HG03521 (cell line): ENCODE results near the gene MTF2.

Source experiments
- ATAC-seq: cut with Tn5 transposase; IDR thresholded peaks from one replicate; pipeline ENCODE4 v1.9.1; 2021; ENCODE audit warnings: mild to moderate bottlenecking, moderate library complexity; ENCODE audit not compliant: unreplicated experiment

MTF2 gene

DNA sequence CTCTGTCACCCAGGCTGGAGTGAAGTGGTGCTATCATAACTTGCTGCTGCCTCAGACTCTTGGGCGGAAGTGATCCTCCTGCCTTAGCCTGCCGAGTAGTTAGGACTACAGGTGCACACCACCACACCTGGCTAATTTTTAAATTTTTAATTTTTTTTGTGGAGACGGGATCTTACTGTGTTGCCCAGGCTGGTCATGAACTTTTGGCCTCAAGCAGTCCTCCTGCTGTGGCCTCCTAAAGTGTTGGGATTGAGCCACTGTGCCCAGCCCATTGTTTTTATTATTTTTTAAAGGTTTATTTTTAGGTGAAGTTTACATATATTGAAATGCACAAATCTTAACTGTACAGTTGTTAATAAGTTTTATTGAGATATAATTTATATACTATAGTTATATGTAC lies 3.2 kb downstream of the MTF2 start:
- no peak for ATAC-seq

DNA sequence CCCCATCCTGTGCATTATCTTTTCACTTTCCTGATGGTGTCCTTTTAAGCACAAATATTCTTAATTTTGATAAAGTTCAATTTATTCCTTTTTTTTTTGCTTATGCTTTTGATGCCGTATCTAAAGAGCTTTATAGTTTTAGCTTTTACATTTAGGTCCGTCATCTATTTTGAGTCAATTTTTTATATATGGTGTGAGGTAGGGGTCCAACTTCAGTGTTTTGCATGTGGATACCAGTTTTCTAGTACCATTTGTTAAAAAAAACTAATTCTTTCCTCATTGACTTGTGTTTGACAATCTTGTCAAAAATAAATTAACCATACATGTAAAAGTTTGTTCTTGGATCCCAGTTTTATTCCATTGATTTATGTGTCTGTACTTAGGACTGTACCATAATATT lies 4.9 kb downstream of the MTF2 start:
- no peak for ATAC-seq

DNA sequence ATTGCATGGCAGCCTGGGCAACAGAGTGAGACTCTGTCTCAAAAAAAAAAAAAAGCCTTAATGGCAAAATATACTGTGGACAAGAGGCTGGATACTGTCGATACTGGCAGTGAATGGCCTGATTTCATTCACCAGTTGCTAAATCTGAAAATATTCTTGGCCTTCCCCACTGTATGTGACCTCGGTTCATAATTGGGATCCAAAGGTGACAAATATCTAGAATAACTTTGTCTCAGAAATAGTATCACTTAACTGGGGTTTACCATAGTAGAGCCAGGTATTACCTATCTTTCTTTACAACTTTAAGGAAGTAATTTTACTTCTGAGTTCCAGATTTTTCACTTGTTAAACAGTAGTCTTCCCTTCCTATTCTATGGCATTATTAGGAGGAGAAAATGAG lies 8.4 kb downstream of the MTF2 start:
- no peak for ATAC-seq

DNA sequence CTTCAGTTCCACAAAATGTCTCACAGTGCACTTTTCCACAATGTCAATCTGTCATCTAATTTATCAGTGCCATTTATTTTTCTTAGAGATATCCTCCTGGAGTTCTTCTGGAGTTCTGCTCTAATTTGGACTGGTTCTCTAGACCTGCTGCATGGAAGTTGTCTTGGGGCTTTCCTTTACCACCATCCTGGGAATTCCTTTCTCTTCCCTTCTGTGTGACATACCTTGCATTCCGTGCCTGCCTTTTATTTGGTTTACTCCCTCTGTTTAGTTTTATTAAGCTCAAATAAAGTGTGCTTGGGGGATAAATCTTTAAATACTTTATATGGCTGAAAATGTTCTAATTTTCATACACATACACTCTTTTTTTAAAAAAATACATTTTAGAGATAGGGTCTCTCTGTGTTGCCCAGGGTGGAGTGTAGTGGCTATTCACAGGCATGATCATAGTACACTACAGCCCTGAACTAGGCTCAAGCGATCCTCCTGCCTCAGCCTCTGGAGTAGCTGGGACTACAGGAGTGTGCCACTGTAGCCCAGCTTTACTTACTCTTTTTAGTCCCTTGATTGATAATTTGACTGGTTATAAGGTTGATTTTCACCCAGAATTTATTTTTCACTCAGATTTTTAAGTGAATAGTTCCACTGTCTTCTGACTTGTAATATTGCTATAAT lies 14.4 kb downstream of the MTF2 start:
- no peak for ATAC-seq

DNA sequence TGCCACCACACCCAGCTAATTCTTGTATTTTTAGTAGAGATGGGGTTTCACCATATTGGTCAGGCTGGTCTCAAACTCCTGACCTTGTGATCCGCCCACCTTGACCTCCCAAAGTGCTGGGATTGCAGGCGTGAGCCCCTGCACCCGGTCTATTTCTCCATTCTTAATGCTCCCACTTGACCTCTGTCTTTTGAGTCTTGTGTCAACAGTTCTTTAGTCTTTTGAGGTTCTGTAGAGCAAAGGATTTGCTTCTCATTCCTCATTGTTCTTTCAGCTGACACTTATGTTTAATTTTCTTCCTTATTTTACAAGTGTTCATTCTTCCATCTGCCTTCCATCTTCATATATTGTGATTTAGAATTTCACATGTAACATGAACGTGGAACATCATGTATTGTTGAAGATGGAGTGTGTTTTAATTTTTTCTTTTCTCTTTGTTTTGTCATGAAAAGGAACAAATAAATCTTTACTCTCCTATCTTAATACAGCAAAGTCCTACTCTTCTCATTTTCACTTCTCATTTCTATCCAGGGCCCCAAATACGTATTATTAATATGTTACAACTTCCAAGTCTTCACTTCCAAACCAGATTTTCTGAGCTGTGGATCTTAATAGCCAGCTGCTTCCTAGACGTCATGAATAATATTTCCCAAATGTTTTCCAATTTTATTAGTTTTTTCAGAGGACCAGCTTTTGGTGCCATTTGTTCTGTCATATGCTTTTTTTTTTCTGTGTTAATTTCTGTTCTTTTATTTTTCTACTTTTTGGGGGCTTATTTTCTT lies 16.9 kb downstream of the MTF2 start:
- ATAC-seq = no peak

DNA sequence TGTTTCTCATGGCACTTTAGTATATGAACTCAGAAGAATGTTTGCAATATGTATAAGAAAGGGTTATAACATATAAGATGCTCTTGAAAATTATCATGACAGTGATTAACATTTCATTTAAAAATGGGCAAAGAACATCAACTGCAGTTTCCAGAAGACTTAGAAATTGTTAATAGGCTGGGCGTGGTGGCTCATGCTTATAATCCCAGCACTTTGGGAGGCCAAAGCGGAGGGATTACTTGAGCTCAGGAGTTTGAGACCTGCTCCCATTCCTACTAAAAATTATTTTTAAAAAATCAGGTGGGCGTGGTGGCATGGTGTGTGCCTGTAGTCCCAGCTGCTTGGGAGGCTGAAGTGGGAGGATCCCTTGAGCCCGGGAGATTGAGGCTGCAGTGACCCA lies 23.1 kb downstream of the MTF2 start:
- ATAC-seq = no peak

DNA sequence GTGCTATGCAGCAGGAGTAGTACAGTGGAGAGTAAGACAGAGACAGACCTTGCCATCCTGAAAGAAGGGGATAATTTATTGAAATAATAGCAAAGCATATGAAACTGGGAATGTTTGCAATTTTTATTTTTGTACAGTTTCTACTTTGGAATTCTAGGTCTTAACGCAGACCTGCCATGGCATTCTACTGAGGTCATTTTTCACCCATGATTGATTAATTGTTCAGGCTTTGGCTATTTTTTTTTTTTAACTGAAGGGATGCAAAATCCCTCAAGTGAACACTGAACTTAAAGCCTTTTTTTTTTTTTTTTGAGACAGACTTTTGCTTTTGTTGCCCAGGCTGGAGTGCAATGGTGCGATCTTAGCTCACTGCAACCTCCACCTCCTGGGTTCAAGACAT lies 27.1 kb downstream of the MTF2 start:
- ATAC-seq = no peak

DNA sequence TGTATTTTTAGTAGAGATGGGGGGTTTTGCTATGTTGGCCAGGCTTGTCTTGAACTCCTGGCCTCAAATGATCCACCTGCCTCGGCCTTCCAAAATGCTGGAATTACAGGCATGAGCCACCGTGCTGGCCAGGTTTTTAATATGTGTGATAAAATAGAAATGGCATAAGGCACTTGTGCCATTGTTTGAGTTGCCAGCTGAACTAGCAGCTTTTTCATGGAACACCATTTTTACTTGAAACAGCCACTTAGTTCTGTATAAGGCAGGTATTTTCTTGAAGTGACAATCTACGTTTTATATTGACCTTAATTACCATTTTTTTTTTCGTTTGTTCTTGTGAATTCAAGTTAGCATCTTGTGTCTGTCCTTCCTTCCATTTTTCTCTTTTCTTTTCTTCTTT lies 28.3 kb downstream of the MTF2 start:
- no peak for ATAC-seq

DNA sequence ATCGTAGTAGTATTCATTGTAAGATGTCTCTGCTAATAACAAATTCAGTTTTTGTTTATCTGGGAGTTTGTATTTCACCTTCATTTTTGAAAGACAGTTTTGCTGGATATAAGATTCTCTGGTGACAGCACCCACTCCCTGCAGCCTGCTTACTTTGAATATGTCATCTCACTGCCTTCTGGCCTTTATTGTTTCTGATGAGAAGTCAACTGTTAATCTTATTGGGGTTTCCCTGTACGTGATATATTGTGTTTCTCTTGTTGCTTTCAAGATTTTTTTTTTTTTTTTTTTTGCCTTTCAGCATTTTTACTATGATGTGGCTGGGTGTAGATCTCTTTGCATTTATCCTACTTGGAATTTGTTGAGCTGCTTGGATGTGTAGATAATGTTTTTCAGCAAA lies 29.3 kb downstream of the MTF2 start:
- no peak for ATAC-seq

DNA sequence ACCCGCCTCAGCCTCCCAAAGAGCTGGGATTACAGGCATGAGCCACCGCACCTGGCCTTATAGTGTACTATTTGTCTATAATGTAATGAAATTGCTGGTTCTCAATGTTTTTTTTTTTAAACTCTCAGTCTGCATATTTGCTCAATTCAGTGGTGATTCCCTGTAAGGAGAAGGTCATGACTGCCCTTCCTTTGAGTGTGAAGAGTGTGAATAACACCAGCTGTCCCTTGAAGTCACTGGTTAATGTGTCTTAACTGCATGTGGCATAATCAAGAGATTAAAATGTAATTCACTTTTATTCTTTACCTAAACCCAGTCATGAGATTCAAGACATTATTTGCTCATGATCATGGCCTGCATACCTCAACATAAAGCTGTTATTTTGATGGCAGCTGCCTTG lies 30.5 kb downstream of the MTF2 start:
- ATAC-seq = no peak

DNA sequence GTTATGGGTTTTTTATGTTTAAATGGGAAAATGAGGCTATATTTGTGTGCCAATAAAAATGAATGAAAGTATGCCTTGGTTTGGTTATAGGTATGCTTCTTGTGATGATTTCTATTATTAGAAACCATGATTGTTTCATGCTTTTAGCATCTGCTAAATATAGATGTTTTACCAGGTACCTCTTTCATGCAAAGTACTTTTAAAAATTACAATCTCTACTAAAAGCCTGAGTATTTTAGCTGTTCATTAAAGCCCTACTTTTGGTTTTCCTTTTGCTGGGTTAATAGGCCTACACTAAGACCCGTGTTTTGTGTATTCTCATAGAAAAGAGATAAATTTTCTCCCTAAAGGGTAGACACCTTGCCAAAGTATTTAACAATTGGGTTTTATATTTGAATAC lies 32.0 kb downstream of the MTF2 start:
- no peak for ATAC-seq

DNA sequence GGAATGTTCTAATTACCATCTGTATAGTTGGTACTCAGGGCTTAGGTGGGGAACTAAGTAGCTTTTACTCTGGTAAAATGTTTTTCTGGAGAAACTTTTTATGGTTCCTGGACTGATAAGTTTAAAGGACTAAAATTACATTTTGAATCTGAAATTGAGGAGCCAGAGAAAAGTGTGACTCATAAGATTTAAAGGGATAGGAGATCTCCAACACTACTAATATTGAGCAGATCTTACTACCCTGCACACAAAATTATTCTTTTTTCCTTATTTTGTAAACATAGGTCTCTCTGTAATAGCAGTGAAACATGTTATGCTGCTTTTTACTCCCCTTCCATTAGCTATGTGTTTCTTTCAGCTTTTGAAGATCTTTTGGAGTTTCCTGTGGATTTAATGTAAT lies 32.5 kb downstream of the MTF2 start:
- no peak for ATAC-seq

DNA sequence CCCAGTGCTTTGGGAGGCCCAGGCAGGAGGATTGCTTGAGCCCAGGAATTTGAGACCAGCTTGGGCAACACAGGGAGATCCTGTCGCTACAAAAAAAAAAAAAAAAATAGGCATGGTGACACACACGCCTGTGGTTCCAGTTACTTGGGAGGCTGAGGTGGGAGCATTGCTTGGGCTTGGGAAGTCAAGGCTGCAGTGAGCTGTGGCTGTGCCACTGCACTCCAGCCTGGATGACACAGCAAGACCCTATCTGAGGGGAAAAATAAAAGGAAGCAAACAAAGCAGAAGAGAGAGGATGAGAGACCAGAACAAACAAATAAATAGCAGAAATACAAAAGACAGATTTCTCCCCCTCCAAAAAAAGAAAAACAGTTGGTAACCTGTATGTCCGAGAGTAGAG lies 34.0 kb downstream of the MTF2 start:
- no peak for ATAC-seq

DNA sequence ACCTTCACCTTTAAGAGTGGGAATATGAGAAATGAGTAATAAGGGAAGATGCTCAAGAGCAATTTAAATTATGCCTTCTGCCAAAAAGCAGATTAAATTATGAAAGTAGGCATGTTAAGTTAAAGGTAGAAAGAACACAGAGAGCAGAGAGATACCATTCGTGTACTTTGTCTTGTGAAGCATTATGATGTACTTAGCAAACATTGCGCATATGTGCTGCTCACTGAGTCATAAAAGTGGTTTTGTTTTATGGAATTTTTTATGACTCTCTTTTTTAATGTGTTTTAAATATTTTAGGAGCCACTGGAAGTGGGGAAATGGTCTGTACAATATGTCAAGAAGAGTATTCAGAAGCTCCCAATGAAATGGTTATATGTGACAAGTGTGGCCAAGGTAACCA lies 35.3 kb downstream of the MTF2 start:
- no peak for ATAC-seq

DNA sequence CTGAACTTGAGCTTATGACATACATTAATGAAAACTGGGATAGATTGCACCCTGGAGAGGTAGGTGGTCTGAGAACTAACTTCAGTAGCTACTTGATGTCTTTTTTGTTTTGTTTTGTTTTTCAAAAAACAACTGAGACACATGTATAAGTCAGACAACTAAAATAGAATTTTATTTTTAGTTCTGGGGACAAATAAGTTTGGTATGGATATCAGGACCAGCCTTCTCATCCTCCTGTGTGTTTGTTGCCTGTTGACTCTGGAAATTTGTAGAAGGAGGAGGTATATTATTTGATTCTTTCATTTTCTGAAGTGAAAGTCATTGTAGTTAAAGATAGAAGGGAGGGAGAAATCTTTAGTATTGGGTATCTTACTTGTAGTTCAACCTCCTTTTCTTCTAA lies 41.5 kb downstream of the MTF2 start:
- no peak for ATAC-seq

DNA sequence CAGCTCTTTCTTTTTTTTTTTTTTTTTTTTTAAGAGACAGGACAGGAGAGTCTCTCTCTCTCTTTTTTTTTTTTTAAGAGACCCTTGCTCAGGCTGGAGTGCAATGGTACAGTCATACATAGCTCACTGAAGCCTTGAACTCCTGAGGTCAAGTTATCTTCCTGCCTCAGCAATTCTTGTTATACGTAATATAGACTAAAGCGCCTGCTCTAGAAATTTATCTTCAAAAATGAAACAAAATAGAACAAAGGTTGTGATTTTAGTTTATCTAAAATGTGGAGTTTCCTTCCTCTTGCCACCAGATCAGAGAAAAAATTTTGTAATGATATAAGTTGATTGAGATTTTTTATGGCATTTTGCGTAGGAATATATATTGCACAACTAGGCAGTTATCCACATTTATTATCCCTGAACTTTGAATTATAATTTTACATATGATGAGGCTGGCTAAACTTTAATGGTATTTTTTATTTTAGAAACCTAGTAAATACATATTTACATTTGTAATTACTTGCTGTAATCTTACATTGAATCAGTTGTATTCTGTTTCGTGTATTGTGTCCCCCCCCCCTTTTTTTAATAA lies 44.2 kb downstream of the MTF2 start:
- no peak for ATAC-seq

DNA sequence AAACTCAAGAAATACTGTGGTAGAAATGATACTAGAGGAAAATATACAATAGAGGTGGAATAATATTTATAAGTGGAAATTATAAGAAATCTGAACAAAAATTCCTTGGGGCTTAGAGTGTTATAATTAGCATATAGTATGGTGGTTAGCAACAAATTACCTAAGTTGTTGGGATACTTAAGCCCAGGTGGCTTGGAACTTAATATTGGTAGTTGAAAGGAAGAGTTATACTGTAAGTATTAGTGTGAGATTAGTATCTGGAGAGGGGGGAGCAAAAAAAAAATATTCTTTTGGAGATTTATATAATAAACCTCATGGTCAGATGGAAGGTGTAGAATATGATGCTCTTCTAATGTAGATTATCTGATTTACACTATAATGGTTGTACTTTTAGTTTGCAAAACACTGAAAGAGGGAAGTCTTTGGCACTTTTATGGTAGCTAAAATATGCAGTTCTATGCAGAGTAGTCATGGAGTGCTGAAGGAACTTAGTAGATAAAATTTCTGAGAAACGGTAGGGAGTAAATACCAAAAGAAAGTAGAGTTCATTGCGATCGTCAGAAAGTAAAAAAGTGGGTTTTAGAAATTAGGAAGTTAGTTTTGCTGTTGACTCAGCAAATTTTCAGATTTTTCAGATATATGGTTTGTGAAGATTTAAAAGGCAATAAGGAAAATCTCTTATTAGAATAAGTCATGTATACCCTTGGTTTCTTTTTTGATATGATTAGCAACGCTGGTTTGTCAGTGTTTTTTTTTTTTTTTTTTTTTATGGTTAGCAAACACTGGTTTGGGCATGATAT lies 45.7 kb downstream of the MTF2 start:
- no peak for ATAC-seq

DNA sequence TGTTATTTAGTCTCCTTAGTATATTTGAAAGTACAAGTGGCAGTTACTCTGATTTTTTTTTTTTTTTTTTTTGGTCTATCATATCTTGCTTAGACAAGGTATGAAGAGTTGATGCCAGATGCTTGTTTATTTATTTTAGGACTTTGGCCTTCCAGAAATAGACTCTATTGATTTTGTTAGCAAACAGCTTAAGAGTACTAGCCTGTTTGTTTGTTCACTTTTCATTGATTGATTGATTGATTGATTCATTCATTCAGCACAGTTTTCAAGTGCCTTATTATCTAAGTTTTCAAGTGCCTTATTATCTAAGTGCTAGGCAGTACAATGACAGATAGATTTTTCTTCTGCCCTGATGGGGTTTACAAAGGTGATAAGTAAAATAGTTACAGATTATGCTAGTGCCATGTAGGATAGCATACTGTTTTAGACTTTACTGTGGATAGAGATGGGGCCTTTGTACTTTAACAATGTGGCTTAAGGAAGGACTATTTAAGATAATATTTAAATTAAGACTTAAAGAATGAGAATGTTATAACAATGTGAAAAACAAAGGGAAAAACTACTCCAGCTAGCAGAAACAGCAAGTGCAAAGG lies 50.5 kb downstream of the MTF2 start:
- ATAC-seq = no peak

DNA sequence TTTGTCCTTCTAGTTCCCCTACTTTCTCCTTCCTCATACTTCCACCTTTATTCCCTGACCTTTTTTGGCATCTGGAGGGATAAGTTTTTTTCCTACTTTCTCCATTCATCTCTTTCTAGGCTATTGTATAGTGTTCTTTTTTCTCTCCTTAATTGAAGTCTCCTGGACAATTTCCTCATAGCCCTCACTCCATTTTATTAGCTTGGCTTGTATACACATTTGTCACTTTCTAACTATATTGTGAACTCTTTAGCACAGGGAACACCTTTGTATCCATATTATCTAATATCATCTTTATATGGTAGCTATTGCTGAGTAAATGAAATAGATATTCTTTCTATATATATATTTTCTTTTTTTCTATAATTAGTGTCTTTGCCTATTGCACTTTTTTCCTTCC lies 53.6 kb downstream of the MTF2 start:
- ATAC-seq = no peak

DNA sequence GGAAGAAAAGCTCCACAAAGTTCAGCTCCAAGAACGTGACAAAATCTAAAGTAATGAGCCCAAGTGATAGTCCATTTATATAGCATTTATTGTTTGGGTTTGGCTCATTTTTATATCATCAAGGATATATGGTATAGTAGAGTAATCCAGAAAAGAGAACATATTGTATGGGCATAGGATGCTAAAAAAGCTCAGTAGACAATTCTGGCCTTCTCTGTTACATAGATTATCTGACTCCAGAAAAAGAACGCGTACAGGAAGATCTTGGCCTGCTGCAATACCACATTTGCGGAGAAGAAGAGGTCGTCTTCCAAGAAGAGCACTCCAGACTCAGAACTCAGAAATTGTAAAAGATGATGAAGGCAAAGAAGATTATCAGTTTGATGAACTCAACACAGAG lies 57.4 kb downstream of the MTF2 start:
- no peak for ATAC-seq

DNA sequence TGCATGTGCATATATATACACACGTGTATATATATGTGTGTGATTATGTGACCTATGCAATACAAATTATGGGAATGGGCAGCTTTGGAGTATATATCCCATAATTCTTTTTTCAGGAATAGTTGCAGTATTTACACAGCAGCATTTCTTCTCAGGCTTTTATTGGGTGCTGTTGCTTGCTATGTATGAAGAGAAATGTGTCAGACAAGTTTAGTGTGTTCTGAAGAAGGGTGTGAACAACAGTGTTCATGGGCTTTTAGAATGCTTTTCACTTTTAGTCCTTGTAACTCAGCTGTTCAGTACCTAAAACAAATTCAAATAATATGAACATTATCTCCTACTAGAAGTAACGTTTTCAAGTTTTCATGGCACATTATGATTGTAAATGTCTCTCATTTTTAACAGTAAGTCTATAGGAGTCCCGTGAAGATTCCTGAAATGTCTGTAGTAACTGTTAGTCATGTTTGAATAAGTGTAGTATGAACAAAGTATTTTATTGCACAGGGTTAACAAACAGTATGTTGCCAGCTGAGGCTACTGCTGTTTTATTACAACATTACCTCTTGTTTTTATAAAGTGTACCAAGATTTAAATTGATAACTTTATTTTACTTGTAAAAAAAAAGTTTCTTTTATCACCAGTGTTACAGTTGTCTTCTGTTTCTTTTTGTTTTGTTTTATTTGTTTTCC lies 58.7 kb downstream of the MTF2 start:
- ATAC-seq = no peak
